Transverse colon (tissue), 4 donors: ENCODE results near the gene SEMA3G. TPM values are rescaled to one million over a fixed set of nuclear protein-coding genes. Genes with fewer than 3 reads are reported as not detected.

ENCODE experiments used
- DNase-seq: peaks from one replicate; pipeline ENCODE4 v3.0.0-alpha.2; 2019
- H3K27ac ChIP-seq, 4 donors: fragments of 200-600 bp; sonication (generic); 2 replicates each; pipeline ENCODE4 v1.5.1; 2016 to 2018; ENCODE audit warnings: inconsistent platforms in 4 of 4
- H3K27me3 ChIP-seq: fragments of 200-600 bp; sonication (generic); 2 replicates; pipeline ENCODE4 v1.5.1; 2017; ENCODE audit warnings: inconsistent platforms
- H3K36me3 ChIP-seq, 4 donors: fragments of 200-600 bp; sonication (generic); 2 replicates each; pipeline ENCODE4 v1.5.1; 2017 to 2019; ENCODE audit warnings: inconsistent platforms in 4 of 4
- H3K4me1 ChIP-seq, 4 donors: fragments of 200-600 bp; sonication (generic); 2 replicates each; pipeline ENCODE4 v1.5.1; 2017 to 2020; ENCODE audit warnings: inconsistent platforms in 4 of 4
- H3K4me3 ChIP-seq, 4 donors: fragments of 200-600 bp; sonication (generic); 1 replicate in 1 of 4; 2 replicates in 3 of 4; pipeline versions ENCODE4 v1.5.1 to v1.6.1; 2017 to 2019; ENCODE audit warnings: inconsistent platforms in 4 of 4
- H3K9me3 ChIP-seq, 2 donors: fragments of 200-600 bp; sonication (generic); 2 replicates each; pipeline ENCODE4 v1.5.1; 2017 to 2019; ENCODE audit warnings: inconsistent platforms in 2 of 2
- EP300 ChIP-seq: sonication (generic); formaldehyde crosslinking; IDR thresholded peaks from one replicate; pipeline ENCODE4 v1.6.1; 2017; ENCODE audit warnings: antibody characterized with exemption, low read depth
- POLR2A ChIP-seq: fragments of 450-650 bp; IDR thresholded peaks from one replicate; pipeline ENCODE4 v1.6.1; 2016; ENCODE audit warnings: antibody characterized with exemption, mild to moderate bottlenecking, moderate library complexity
- POLR2AphosphoS5 ChIP-seq, 3 donors: sonication (generic); formaldehyde crosslinking; IDR thresholded peaks; one replicate each; pipeline ENCODE4 v1.6.1; 2016; ENCODE audit warnings: antibody characterized with exemption in 3 of 3
- WGBS, 2 donors: methylation state at CpG; one replicate each; pipeline ENCODE4 v1.1.5; 2018; ENCODE audit warnings: low coverage in 1 of 2; 5-methylcytosine and 5-hydroxymethylcytosine counted together
- in situ Hi-C, 4 donors: fragments of 200-750 bp; cut with MboI; loops; one replicate each; pipeline versions ENCODE4 v1.15.0 to v1.15.1; 2017; ENCODE audit warnings: low sequenced_read_pairs in 3 of 4, low pct_ligation_motif_present in 1 of 4, low pct_unique_long_range_greater_than_20kb in 1 of 4
- intact Hi-C: fragments of 100-400 bp; cut with DNase I; formaldehyde crosslinking; loops from one replicate; pipeline ENCODE4 v1.15.1; 2023; ENCODE audit warnings: low total_unique reads
- total RNA-seq, 4 donors: library from RNA; depleted of rRNA; stranded (reverse); fragments of >200 nt; gene quantifications; one replicate each; pipeline ENCODE4 v1.1.0, GENCODE V29; 2016
- TF ChIP-seq, protein P1 (sequence below), 5 experiments: fragments of 200-600 bp in 3 of 5; fragments of 450-650 bp in 2 of 5; sonication (generic) in 3 of 5; IDR thresholded peaks; 1 replicate in 2 of 5; 2 replicates in 3 of 5; pipeline ENCODE4 v1.5.1; 2016 to 2017; ENCODE audit warnings: antibody characterized with exemption in 5 of 5, inconsistent platforms in 3 of 5, mild to moderate bottlenecking in 2 of 5, moderate library complexity in 1 of 5

SEMA3G gene
- total RNA-seq, 4 donors from 2014 or later, result 1.2 to 21.7 (median 2.3) TPM

DNA sequence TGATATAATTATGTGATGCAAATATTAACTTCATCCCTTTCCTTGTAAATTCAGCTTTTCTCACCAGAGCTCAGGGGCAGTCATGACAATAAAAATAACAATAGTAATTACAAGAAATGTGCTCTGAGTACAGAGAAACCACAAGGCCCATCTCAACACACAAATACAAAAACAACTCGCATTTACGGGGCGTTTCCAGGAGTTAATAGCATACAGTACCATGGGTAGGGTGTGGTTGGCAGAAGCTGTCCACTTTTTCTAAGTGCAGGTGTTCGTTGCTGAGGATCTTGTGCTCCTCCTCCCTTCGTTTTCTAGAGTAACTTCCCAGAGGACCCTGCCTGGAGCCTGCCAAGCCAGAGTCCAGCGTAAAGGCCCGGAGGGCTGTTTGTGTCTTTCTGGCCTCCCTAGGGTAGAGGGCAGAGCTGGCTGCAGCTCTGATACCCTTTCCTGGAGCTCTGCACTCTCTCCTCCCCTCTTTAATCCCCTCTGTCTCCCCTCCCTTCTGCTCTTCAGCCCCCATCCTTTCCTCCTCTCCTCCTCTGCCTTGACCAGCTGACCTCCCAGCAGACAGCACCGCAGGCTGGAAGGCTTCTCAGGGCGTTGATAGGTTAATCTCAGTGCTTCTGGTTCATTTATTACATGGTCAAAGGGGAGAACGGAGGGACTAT, 11.4 kb downstream of the SEMA3G start:
- intact Hi-C loops (no loop called here), in situ Hi-C loops (no loop called here)
- Histone ChIP-seq H3K27me3 (no peaks in the 10 kb centered on the region), H3K4me1 (peaks cover 0 to 10% (median 2%) of the 10 kb centered on the region in 4 donors), H3K36me3 (no peaks in the 10 kb centered on the region), H3K9me3 (no peaks in the 10 kb centered on the region), H3K27ac (no peak overlapping the region), H3K4me3 (no peak overlapping the region)
- 14 to 43% methylated on average over 3 to 10 of the region's 10 CpGs for WGBS, 2 donors
- no peak for DNase-seq
- TF ChIP-seq, protein P1, sequence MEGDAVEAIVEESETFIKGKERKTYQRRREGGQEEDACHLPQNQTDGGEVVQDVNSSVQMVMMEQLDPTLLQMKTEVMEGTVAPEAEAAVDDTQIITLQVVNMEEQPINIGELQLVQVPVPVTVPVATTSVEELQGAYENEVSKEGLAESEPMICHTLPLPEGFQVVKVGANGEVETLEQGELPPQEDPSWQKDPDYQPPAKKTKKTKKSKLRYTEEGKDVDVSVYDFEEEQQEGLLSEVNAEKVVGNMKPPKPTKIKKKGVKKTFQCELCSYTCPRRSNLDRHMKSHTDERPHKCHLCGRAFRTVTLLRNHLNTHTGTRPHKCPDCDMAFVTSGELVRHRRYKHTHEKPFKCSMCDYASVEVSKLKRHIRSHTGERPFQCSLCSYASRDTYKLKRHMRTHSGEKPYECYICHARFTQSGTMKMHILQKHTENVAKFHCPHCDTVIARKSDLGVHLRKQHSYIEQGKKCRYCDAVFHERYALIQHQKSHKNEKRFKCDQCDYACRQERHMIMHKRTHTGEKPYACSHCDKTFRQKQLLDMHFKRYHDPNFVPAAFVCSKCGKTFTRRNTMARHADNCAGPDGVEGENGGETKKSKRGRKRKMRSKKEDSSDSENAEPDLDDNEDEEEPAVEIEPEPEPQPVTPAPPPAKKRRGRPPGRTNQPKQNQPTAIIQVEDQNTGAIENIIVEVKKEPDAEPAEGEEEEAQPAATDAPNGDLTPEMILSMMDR (IDR thresholded peaks at IDR 0.05), result no peak
- TF ChIP-seq POLR2A (no peak), EP300 (no peak), POLR2AphosphoS5 (IDR thresholded peaks at IDR 0.05) (no peak)

DNA sequence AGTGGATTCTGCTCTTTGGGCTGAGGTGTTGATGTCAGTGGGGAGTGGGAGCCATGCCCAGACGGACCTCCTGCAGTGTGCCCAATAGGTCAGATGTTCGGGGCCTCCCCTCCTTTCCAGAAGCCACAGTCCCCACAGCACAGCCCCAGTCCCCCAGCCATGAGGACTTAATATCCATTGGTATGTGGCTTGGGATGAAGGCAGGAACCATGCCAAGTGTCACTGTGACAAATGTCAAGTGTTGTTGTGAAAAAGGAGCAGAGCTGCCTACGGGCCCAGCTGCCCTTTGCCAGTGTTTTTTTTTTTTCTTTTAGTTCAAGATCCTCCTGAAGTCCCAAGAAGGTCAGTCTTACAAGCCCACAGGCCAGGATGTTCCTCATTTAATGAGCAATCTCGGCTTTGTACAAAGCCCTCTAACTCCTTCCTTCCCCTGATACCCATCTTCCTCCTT, 12.2 kb downstream of the SEMA3G start:
- no peak for TF ChIP-seq POLR2AphosphoS5 (IDR thresholded peaks at IDR 0.05)
- TF ChIP-seq POLR2A, result no peak
- TF ChIP-seq, protein P1 (IDR thresholded peaks at IDR 0.05), result no peak
- no peak for TF ChIP-seq EP300
- no peak overlapping the region for H3K4me3 ChIP-seq
- no peaks in the 10 kb centered on the region for H3K36me3 ChIP-seq
- 61 to 62% methylated on average over 2 to 4 of the region's 4 CpGs for WGBS, 2 donors
- H3K9me3 ChIP-seq, result no peaks in the 10 kb centered on the region
- peaks cover 0 to 10% (median 2%) of the 10 kb centered on the region in 4 donors for H3K4me1 ChIP-seq
- no peaks in the 10 kb centered on the region for H3K27me3 ChIP-seq
- intact Hi-C loops, result no loop called here
- no peak overlapping the region for H3K27ac ChIP-seq
- DNase-seq, result no peak
- in situ Hi-C loops, result no loop called here

DNA sequence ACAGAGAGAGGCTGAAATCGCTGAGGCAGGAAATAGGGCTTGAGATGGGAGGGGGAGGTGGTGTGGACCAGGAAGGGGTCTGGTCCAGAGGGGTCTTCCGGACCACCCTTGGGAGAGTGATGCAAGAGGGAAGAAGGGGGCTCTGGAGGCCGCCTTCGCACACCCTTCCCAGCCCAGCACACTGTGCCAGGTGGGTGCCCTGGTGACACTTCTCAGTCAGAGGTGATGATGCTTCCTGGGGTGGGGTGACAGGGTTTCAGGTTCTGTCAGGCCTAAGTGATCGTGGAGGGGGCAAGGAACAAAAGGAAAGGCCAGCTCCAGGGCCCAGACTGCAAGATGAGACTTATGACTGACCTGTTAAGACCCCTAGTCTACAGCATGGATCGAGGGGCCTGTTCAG, 12.7 kb downstream of the SEMA3G start:
- TF ChIP-seq POLR2AphosphoS5 (IDR thresholded peaks at IDR 0.05) (no peak), EP300 (no peak), POLR2A (no peak)
- TF ChIP-seq, protein P1 (IDR thresholded peaks at IDR 0.05), result no peak
- Histone ChIP-seq H3K4me1 (peaks cover 0 to 10% (median 2%) of the 10 kb centered on the region in 4 donors), H3K9me3 (no peaks in the 10 kb centered on the region), H3K27ac (no peak overlapping the region), H3K36me3 (no peaks in the 10 kb centered on the region), H3K4me3 (no peak overlapping the region), H3K27me3 (no peaks in the 10 kb centered on the region)
- no peak for DNase-seq
- WGBS, 2 donors, result 84 to 90% methylated on average over 2 to 6 of the region's 6 CpGs
- intact Hi-C loops, result no loop called here
- in situ Hi-C loops, result no loop called here

DNA sequence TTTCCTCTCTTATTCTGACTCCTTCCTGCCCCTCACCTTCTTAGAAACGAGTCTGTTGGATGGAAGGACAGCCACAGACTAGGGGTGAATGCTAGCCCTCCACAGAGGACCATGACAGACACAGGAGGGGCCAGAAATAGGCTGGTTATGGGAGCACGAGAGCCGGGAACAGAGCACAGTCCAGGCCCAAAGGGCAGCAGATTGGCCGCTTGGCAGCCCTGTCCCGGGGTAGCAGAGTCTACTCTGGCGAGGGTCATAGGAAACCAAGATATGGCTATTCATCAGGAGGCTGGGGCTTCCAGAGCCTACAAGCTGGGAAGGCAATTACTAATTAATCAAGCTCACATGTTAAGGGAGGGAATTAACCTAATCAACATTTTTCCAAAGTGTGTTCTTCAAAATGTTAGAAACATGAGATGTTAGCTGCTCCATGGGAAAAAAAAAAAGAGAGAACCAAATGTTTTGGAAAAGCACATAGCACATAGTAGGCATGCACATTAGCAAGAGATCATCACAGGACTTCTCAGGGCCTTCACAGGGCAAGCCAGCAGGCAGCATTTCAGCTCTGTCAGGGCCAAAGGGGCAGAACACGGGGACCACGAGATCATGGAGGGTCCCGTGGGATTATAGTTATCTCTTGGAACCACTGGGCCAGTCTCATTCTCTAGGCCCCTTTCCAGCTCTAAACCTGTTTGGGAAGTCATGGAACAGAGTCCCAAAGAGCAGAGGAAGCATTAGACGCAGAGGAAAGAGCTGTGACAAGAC, 13.3 kb downstream of the SEMA3G start:
- Histone ChIP-seq H3K27ac (no peak overlapping the region), H3K27me3 (no peaks in the 10 kb centered on the region), H3K4me1 (peaks cover 0 to 10% (median 2%) of the 10 kb centered on the region in 4 donors), H3K9me3 (no peaks in the 10 kb centered on the region), H3K4me3 (no peak overlapping the region), H3K36me3 (no peaks in the 10 kb centered on the region)
- no peak for DNase-seq
- WGBS, 2 donors, result 87 to 90% methylated on average over 2 to 10 of the region's 10 CpGs
- in situ Hi-C loops, result no loop called here
- intact Hi-C loops, result no loop called here
- no peak for TF ChIP-seq EP300
- no peak for TF ChIP-seq POLR2AphosphoS5 (IDR thresholded peaks at IDR 0.05)
- TF ChIP-seq, protein P1 (IDR thresholded peaks at IDR 0.05), result no peak
- no peak for TF ChIP-seq POLR2A
